GM18517 (cell line): ENCODE data around the gene ACTL6A.

Source experiments
- ATAC-seq: cut with Tn5 transposase; IDR thresholded peaks from one replicate; pipeline ENCODE4 v1.9.1; 2021; ENCODE audit warnings: mild to moderate bottlenecking, moderate library complexity; ENCODE audit not compliant: unreplicated experiment

Gene ACTL6A

GRCh38 chr3:179590669-179591068, 27.9 kb downstream of the ACTL6A start:
- no peak for ATAC-seq

- no peak for ATAC-seq
Observed at GRCh38 chr3:179591313-179591712, 28.6 kb downstream of the ACTL6A start.

DNA sequence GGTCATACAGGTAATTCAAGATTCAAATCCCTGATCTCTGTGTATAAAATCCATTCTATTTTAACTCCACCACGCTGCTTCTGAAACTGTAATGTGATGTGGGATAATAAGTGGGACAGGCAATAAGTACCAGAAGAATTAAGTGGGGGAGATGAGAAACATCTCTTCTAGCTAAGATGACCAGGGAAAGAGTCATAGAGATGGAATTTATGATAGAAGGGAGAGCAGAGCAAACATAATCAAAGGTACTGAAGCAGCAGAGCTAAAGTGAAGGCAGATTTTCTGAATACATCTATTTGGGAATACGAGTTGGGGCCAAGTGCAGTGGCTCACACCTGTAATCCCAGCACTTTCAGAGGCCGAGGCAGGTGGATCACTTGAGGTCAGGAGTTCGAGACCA, 36.8 kb downstream of the ACTL6A start:
- ATAC-seq: no peak

DNA sequence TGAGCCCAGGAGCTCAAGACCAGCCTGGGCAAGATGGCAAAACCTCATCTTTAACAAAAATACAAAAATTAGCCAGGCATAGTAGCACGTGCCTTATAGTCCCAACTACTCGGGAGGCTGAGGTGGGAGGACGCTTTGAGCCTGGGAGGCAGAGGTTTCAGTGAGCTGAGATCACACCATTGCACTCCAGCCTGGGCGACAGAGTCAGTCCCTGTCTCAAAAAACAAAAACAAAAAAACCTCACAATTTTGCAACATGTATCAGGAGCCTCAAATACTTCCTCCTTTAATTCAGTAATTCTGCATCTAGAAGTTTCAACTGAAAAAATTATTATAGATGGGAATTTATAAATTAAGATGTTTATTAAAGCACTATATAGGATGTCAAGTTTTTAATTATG, 40.6 kb downstream of the ACTL6A start:
- ATAC-seq: no peak

DNA sequence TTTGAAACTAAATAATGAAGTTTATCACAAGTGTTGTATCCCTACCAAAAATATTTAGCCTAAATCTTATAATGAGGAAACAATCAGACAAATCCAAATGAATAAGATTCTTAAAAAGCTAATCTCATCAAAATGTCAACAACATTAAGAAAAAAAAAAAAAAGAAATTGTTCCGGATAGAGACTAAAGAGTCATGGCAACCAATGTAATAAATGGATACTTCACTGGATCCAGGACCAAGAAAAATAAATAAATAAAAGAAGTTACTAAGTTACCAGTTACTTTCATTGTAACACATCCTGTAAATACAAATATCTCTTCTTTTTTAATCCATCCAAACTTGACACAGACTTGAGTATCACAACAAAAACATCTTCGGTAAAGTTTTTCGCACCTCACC, 41.1 kb downstream of the ACTL6A start:
- no peak for ATAC-seq

DNA sequence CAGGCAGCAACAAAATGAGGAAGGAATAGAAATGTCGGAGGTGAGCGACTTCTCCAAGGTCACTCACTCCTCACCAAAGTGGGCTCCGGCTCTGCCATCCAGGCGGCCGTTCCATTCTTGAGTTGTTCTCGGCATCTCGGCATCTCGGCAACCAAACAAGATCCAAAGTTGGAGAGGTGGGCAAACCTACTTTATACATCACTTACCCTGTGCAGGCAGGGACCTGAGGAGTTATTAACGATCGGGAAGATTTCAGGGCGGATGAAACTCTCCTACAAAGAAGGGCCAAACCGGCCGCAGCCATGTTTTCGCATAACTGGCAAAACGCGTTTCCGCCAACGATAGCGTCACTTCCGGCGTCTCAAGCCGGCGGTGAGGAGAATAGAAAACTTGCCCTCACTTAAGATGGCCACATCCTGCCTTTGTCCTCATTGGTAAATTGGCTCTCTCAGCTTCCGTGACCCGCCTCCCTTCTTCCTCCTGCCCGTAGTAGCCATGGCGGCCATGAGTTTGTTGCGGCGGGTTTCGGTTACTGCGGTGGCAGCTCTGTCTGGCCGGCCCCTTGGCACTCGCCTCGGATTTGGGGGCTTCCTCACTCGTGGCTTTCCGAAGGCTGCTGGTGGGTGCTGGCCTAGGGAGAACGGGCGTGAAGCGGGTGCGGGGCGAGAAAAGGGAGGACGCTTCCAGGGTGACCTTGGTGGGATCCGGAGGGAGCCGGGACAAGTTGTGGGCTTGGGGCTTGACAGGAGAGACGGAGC, 41.8 kb downstream of the ACTL6A start, which contains the start of the genes MRPL47 and NDUFB5:
MRPL47 (minus strand) TSS at position 318 of the 758 bp plus-strand sequence; CDS start at position 304, 14 bp downstream.
NDUFB5 (plus strand) TSS at position 474 of the 758 bp plus-strand sequence; CDS start at position 496, 22 bp downstream.
- ATAC-seq: peak; percentile 95

DNA sequence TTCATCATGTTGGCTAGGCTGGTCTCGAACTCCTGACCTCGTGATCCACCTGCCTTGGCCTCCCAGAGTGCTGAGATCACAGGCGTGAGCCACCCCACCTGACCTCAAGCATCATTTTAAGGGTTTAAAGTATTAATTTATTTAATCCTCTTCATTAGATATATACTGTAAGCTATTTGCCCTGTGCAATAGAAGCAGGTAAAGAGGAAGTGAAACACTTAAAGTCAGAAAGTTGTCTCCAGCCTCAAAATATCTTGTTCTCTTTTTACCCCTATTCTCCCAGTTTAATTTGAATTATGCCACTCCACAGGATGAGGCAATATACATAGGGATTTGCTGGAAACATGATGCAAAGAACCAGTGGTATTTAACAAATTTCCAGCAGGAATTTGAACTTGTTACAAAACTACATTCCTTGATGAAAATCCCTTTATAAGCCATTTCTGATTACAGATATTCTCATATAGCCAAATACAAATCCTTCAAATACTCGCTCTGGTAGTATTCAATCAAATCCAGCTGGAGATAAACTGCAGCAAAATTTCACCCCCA, 43.9 kb downstream of the ACTL6A start:
- ATAC-seq: peak; percentile 22

- ATAC-seq: peak; percentile 61
Observed at GRCh38 chr3:179608931-179609720, 46.4 kb downstream of the ACTL6A start.

GRCh38 chr3:179610066-179610465, 47.3 kb downstream of the ACTL6A start:
- no peak for ATAC-seq

GRCh38 chr3:179613807-179614206, 51.1 kb downstream of the ACTL6A start:
- ATAC-seq: no peak

DNA sequence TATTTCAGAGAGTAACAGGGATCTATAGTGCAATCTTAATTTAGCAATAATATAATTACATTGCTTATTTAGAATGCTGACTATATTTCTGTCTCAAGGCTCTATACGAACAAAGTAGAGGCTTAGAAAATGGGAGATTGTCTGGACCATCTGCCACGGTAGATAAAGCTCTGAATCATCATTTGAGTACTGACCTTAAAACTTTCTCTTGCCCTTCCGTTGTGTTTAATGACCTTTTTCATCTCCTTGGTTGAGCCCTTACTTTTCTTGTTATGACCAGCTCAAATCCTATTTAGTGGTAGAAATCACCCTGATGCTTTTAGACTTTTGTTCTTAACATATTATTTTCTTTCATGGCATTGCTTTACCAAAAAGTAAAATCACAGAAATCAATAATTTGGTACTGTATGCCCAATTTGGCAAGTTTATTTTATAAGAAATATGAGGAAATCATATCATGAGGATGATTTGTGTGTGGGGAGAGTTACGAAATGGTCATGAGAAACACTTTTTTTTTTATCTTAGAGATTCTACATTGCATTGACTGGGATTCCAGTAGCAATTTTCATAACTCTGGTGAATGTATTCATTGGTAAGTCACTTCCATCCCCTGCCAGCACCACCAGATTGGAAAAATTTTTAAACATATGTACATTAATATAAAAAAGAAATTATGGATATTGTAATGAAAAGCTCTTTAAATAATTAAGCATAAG, 52.9 kb downstream of the ACTL6A start:
- ATAC-seq: no peak

DNA sequence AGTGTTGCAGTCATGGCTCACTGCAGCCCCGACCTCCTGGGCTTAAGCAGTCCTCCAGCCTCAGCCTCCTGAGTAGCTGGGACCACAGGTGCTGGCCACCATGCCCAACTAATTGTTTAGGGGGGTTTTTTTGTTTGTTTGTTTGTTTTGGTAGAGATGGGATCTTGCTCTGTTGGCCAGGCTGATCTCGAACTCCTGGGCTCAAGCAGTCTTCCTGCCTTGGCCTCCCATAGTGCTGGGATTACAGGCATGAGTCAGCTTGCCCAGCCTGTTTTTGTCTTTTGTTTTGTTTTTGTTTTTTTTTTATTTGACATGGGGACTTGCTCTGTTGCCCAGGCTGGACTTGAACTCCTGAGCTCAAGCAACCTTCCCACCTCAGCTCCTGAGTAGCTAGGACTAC, 59.3 kb downstream of the ACTL6A start:
- ATAC-seq: no peak

DNA sequence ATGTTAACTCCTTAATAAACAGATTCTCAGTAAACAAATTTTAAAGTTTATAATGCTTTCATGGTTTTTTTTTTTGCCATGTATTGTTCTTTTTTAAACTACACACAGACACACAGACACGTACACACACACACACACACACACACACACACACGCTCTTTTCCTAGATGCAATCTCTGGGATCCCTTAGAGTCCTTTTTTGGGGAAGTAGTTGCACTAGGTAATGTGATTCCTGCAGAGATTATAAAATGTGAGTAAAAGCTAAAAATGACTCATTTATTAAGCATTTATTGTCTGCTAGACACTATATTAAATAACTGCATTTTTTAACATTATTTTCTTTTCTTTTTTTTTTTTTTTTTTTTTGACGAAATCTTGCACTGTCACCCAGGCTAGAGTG, 61.7 kb downstream of the ACTL6A start:
- no peak for ATAC-seq

DNA sequence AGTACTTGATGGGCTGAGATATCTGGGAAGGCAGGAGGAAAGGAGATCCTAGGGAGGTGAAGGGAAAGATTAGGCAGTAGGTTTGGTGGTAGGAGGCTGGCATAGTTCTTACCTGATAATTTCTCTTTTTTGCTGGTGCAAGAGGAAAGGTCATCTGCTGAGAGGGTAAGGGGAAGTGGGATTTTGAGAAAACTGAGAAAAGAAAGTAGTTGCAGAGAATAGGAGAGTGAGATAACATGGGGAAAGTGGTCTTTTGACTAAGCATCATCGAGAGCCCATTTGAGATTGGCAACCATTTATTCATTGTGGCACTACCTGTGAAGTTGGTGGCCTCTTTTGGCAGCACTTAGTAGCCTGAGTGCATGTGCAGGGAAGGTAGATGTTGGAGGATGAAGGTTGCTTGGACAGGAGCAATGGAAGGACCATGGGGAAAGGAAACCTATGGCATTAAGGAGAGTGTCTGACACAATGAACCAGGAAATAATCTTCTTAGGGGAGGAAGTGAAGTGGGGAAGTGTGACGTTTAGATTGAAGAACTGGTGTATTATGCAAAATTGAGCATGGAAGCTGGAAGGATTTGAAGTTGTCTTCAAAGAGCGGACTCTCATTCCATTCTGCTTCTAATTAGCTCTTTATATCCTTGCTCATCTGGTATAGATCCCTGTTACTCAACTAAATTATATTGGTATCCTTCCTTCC, 68.2 kb downstream of the ACTL6A start:
- no peak for ATAC-seq
